ENCODE measurements around the gene MYLK3. TPM values are rescaled to one million over a fixed set of nuclear protein-coding genes. Genes with fewer than 3 reads are reported as not detected.

Gene MYLK3
- total RNA-seq, 1 donor from 2014 or later: under 0.01 TPM

DNA sequence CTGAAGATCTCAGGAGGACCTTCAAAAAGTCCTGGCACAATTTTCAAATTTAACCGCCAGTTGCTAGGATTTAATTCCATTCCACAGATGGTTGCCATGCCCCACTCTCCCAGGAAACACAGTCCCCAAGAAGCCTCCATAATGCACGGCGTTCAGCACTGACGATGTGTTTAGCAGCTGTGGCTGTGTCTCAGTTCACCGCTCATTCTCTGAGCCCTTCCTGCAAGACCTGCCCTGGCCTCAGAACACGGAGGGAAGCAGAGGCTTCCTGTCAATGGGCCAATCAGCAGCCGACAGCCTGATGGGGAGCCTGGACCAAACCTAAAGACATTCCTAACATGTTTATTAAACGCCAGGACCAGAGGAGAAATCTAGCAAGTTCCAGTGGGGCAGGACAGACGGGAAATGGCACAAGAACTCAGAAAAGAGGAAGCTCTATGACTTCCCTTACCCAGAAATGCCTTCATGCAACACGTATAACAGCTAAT, 4.9 kb downstream of the MYLK3 start:
- Histone ChIP-seq H3K36me3 (ENCODE audit: control insufficient read depth, insufficient read depth, low read length) (no peaks in the 10 kb centered on the region), H3K4me3 (ENCODE audit: low read depth, low read length) (no peak overlapping the region), H3K27me3 (ENCODE audit: control insufficient read depth, insufficient read depth, low read length) (no peaks in the 10 kb centered on the region)
- FAIRE-seq: no peak
- DNase-seq (ENCODE audit: low read depth): peak; percentile 3
- TF ChIP-seq, protein P1, sequence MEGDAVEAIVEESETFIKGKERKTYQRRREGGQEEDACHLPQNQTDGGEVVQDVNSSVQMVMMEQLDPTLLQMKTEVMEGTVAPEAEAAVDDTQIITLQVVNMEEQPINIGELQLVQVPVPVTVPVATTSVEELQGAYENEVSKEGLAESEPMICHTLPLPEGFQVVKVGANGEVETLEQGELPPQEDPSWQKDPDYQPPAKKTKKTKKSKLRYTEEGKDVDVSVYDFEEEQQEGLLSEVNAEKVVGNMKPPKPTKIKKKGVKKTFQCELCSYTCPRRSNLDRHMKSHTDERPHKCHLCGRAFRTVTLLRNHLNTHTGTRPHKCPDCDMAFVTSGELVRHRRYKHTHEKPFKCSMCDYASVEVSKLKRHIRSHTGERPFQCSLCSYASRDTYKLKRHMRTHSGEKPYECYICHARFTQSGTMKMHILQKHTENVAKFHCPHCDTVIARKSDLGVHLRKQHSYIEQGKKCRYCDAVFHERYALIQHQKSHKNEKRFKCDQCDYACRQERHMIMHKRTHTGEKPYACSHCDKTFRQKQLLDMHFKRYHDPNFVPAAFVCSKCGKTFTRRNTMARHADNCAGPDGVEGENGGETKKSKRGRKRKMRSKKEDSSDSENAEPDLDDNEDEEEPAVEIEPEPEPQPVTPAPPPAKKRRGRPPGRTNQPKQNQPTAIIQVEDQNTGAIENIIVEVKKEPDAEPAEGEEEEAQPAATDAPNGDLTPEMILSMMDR (IDR thresholded peaks at IDR 0.05; ENCODE audit: insufficient read depth, low read length, severe bottlenecking): no peak

DNA sequence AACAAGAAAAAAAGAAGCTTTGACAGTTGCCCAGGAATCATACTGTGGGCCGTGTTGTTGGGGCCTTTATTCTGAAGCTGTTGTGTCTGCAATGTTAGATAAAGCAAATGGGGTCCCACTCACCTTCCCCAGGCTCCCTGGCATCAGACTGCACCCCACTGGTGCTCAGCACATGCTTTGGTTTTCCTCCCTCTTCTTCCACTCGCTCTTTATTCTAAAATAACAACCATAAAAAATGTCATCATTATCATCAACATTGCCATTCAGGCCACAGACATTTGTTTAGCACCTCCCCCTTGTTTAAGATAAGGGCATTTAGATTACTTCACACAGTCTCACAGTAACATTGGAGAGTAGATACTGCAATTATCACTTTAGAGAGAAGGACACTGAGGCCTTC, 8.2 kb downstream of the MYLK3 start:
- no peak for FAIRE-seq
- DNase-seq (ENCODE audit: low read depth): no peak
- no peaks in the 10 kb centered on the region for H3K36me3 ChIP-seq (ENCODE audit: control insufficient read depth, insufficient read depth, low read length)
- TF ChIP-seq, protein P1 (IDR thresholded peaks at IDR 0.05; ENCODE audit: insufficient read depth, low read length, severe bottlenecking): no peak
- no peak overlapping the region for H3K4me3 ChIP-seq (ENCODE audit: low read depth, low read length)
- H3K27me3 ChIP-seq (ENCODE audit: control insufficient read depth, insufficient read depth, low read length): no peaks in the 10 kb centered on the region

DNA sequence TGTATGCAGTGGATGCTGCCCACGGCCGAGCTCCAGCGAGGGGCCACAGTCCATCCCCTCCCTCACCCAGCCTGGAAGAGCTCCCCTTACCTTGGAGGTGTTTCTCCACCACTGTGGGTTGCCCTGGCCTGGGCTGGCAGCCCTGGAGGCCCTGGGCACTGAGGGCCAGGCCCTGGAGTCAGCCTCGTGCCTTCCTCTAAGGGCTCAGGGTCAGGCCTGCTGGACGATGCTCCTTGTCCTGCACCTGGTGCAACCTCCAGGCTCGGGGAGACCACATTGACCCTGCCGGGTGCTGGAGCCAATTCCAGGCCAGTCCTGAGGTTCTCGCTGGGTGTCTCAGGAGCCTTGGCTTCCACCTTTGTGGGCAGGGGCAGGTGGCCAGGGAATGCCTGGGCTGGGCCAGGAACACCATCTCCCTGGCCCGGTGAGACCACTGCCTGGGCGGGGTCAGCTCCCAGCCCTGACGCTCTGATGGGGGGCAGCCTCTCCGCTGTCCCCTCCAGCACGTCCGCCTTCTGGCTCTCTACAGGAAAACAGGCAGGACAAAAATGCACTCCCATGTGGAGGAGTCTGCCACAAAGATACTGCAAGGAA, 10.4 kb downstream of the MYLK3 start:
- no peak overlapping the region for H3K4me3 ChIP-seq (ENCODE audit: low read depth, low read length)
- no peaks in the 10 kb centered on the region for H3K27me3 ChIP-seq (ENCODE audit: control insufficient read depth, insufficient read depth, low read length)
- H3K36me3 ChIP-seq (ENCODE audit: control insufficient read depth, insufficient read depth, low read length): no peaks in the 10 kb centered on the region
- TF ChIP-seq, protein P1 (IDR thresholded peaks at IDR 0.05; ENCODE audit: insufficient read depth, low read length, severe bottlenecking): no peak
- DNase-seq (ENCODE audit: low read depth) (no peak), FAIRE-seq (no peak)

DNA sequence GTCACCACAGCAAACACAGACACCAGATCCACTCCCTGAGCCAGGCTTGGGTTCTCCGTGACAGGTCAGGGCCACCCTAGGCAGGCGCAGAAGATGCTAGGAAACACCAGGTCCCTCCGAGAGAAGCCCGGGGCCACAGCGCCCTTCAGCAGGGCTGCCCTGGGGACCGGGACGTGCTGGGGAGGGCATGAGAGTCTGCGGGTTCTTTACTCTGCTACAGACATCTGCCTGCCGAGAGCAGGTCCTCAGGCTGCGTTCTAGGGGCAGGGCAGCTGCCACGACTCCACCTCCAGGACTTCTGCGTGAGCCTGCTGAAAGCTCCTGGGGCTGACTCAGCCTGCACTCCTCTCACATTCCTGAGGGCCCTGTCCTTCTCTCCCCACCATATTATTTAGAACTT, 11.4 kb downstream of the MYLK3 start:
- no peak for DNase-seq (ENCODE audit: low read depth)
- no peaks in the 10 kb centered on the region for H3K27me3 ChIP-seq (ENCODE audit: control insufficient read depth, insufficient read depth, low read length)
- FAIRE-seq: no peak
- TF ChIP-seq, protein P1 (IDR thresholded peaks at IDR 0.05; ENCODE audit: insufficient read depth, low read length, severe bottlenecking): no peak
- H3K36me3 ChIP-seq (ENCODE audit: control insufficient read depth, insufficient read depth, low read length): no peaks in the 10 kb centered on the region
- no peak overlapping the region for H3K4me3 ChIP-seq (ENCODE audit: low read depth, low read length)

DNA sequence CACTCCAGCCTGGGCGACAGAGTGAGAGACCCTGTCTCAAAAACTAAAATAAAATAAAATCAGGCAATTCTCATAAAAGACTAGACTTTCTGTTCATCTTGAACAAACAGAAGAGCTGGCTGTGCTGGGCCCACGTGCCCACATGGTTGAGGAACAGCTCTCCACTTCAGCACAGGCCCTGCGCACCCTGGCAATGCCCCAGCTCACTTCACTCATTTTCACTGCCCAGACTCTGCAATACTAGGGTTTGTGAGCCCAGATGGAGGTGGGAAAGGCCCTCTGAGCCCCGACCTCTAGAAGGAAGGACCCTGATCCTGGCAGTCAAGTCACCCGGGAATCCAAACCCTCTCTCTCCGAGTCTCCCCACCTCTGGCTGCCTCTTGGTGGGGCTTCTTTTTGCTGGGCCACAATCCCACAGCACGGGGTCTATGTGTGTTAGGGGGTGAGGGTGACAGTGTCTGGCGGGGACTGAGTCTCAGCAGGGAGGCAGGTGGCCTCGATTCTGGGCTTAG, 14.8 kb downstream of the MYLK3 start:
- FAIRE-seq (no peak), DNase-seq (ENCODE audit: low read depth) (no peak)
- TF ChIP-seq, protein P1 (IDR thresholded peaks at IDR 0.05; ENCODE audit: insufficient read depth, low read length, severe bottlenecking): no peak

DNA sequence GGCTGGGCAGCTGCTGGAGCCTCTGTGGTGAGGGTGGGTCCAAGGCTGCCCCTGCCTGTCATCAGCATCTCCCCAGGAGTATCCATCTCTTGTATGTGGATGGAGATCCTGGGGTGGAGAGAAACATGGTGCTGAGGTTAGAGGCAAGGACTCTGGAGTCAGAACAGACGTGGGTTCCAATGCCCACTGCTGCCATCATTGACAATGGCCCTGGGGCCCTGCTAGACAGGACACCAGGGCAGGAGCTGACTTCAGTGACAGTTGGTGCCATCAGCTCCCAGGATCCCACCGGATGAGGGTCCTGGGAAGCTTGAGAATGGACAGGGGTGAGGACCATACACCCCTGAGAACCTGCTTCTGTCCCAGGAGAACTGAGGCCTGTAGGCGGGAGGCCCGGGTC, 15.6 kb downstream of the MYLK3 start:
- no peak for DNase-seq (ENCODE audit: low read depth)
- H3K27me3 ChIP-seq (ENCODE audit: control insufficient read depth, insufficient read depth, low read length): no peaks in the 10 kb centered on the region
- H3K36me3 ChIP-seq (ENCODE audit: control insufficient read depth, insufficient read depth, low read length): no peaks in the 10 kb centered on the region
- FAIRE-seq: no peak
- TF ChIP-seq, protein P1 (IDR thresholded peaks at IDR 0.05; ENCODE audit: insufficient read depth, low read length, severe bottlenecking): no peak
- no peak overlapping the region for H3K4me3 ChIP-seq (ENCODE audit: low read depth, low read length)

More for the DNA sequence above, 14.8 kb downstream of the MYLK3 start:
- no peaks in the 10 kb centered on the region for H3K36me3 ChIP-seq (ENCODE audit: control insufficient read depth, insufficient read depth, low read length)
- H3K4me3 ChIP-seq (ENCODE audit: low read depth, low read length): no peak overlapping the region
- no peaks in the 10 kb centered on the region for H3K27me3 ChIP-seq (ENCODE audit: control insufficient read depth, insufficient read depth, low read length)
